ENCODE measurements around the gene PHF5A. TPM values are rescaled to one million over a fixed set of nuclear protein-coding genes. Genes with fewer than 3 reads are reported as not detected.

The PHF5A gene
- total RNA-seq = 10 to 100 TPM; 46.5 to 48.1 TPM

DNA sequence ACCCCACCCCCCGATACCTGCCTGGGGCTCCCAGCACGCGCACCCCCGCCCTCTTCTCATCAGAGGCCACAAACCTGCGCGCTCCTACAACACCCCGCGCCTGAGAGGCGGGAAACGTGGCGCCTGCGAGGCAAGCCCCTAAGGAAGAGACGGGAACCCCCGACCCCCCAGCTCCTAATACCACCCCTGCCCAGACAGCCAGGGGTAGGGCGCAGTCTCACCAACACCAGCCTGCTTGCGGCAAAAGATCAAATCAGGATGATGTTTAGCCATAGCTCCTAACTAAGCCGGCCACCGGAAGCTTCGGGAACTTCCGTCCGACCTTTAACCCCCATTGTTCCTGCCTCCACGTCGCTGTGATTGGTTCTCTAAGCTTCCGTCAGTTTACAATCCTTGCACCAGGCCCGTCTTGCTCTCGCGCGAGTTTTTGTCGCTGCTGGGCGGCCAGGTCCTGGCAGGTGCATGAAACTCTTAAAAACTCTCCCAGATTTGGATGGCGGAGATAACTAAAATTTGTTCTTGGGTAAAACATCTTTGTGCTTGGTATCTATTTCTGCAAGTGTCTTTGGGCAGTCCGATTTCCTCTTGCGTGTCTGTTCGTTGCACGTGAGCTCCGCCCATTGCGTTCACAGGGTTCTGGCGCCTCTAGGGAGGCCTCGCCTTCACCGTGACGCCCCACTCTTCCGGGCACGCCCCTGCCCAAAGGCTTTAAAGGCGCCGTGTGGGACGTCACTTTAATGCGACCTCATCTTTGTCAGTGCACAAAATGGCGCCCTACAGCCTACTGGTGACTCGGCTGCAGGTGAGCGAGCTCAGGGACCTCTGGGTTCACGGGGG is at the start of gene PHF5A, which contains the start of gene ACO2:
PHF5A (minus strand) TSS at position 312 of the 837 bp plus-strand sequence; CDS start at position 273, 39 bp downstream.
ACO2 (plus strand) TSS at position 737 of the 837 bp plus-strand sequence; CDS start at position 767, 30 bp downstream.

DNA sequence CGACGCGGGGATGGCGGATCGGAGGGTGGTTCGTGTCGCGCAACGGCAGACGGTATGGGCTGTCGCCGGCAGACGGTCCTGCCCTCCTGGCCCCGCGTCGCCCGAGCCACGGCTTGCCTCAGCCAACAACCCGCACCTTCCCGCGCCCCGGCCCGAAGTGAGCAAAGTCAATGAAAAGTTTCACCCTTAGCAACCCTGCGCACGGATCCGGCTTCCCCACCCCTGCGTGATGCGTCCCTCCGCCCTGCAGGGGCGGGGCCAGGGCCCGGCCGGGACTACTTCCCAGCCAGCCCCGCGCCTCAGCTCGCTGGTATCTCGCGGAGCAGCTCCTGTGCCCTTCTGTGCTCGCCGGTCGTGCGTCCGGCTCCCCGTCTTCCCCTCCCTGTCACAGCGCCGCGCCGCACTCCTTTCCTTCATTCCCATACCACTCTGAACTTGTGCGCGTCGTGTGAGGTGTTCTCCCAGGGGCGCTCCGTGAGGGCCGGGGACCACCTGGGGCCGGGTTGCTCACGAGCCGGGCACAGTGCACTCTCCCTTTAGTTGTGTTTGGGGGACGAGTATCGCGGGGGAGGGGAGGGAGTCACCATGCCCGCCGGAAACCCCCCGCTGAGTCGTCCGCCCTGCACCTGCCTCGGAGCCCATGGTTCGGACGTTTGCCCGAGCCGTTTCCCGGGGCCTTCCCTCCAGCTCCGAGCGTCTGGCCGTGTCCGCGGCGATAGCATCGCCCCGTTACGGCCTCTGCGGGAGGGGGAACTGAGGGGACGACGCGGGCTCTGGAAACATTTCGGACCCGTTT is 21.7 kb downstream of the PHF5A start, which contains the start of gene TOB2:
TOB2 (minus strand) TSS at position 163 of the 796 bp plus-strand sequence. CDS start 9,456 bp downstream, outside the sequence.

Other genes starting within 250 kb of the PHF5A start
- gene CHADL, start 227.8 kb downstream of the PHF5A start, total RNA-seq = under 1 TPM; 0.23 to 0.34 TPM
- gene RANGAP1, start 182.5 kb downstream of the PHF5A start, total RNA-seq = 10 to 100 TPM; 76.8 to 77.6 TPM
- 10 to 100 TPM; 43.1 to 43.2 TPM for gene ZC3H7B, start 167.2 kb downstream of the PHF5A start, total RNA-seq
- gene TEF, start 86.8 kb downstream of the PHF5A start, total RNA-seq = 1 to 10 TPM; 2.2 to 2.8 TPM
- 10 to 100 TPM; 33.0 to 33.4 TPM for gene TOB2, start 21.9 kb downstream of the PHF5A start, total RNA-seq
- gene ACO2, start 425 bp upstream of the PHF5A start, total RNA-seq = 10 to 100 TPM; 65.1 to 65.5 TPM
- gene POLR3H, start 75.8 kb upstream of the PHF5A start, total RNA-seq = 10 to 100 TPM; 27.3 to 29.5 TPM
- not detected for gene CSDC2, start 92.3 kb upstream of the PHF5A start, total RNA-seq
- gene PMM1, start 121.1 kb upstream of the PHF5A start, total RNA-seq = 10 to 100 TPM; 34.0 to 38.7 TPM
- 10 to 100 TPM; 32.4 to 32.5 TPM for gene DESI1, start 152.4 kb upstream of the PHF5A start, total RNA-seq
- gene XRCC6, start 152.6 kb upstream of the PHF5A start, total RNA-seq = 100 to 1,000 TPM; 222 to 232 TPM
- 100 to 1,000 TPM; 155 TPM for gene SNU13, start 220.2 kb upstream of the PHF5A start, total RNA-seq
- gene MEI1, start 230.8 kb upstream of the PHF5A start, total RNA-seq = 10 to 100 TPM; 56.0 to 70.4 TPM